SK-N-SH treated with all-trans-retinoic acid at 6 μM for 48 hours (cell line): ENCODE results near the gene FRMD5.

Source experiments
- ATAC-seq: fragments of 200-7000 bp; cut with Tn5 transposase; 3 replicates; pipeline ENCODE4 v1.9.1; 2020; ENCODE audit warnings: mild to moderate bottlenecking, moderate library complexity
- ARNTL ChIP-seq: fragments of 450-650 bp; formaldehyde crosslinking; IDR thresholded peaks from 2 replicates; pipeline ENCODE4 v1.5.0; 2020; ENCODE audit warnings: low read depth, mild to moderate bottlenecking, moderate library complexity, borderline replicate concordance
- BACH2 ChIP-seq: fragments of 250-450 bp; sonication (Bioruptor Pico); IDR thresholded peaks from 2 replicates; pipeline ENCODE4 v1.9.0; 2021; ENCODE audit warnings: mild to moderate bottlenecking, borderline replicate concordance
- CSDC2 ChIP-seq: fragments of 250-450 bp; sonication (Bioruptor Pico); IDR thresholded peaks from 2 replicates; pipeline ENCODE4 v1.5.0; 2020; ENCODE audit warnings: mild to moderate bottlenecking, moderate library complexity
- ESRRG ChIP-seq: fragments of 250-450 bp; sonication (Bioruptor Pico); IDR thresholded peaks from 2 replicates; pipeline ENCODE4 v1.6.1; 2021; ENCODE audit warnings: mild to moderate bottlenecking
- GLIS3 ChIP-seq: fragments of 250-450 bp; sonication (Bioruptor Pico); IDR thresholded peaks from 2 replicates; pipeline ENCODE4 v1.5.0; 2020; ENCODE audit warnings: mild to moderate bottlenecking, moderate library complexity
- ISL1 ChIP-seq: fragments of 250-450 bp; sonication (Bioruptor Pico); IDR thresholded peaks from 2 replicates; pipeline ENCODE4 v2.1.2; 2022; ENCODE audit warnings: mild to moderate bottlenecking, moderate library complexity
- OSR1 ChIP-seq: fragments of 250-450 bp; sonication (Bioruptor Pico); IDR thresholded peaks from 2 replicates; pipeline ENCODE4 v1.8.0; 2022; ENCODE audit warnings: moderate library complexity, mild to moderate bottlenecking, inconsistent platforms
- PPARA ChIP-seq: fragments of 250-450 bp; sonication (Bioruptor Pico); IDR thresholded peaks from 2 replicates; pipeline ENCODE4 v1.5.0; 2020; ENCODE audit warnings: mild to moderate bottlenecking, borderline replicate concordance
- RARB ChIP-seq: fragments of 250-450 bp; sonication (Bioruptor Pico); IDR thresholded peaks from 2 replicates; pipeline ENCODE4 v1.8.0; 2021; ENCODE audit warnings: mild to moderate bottlenecking, moderate library complexity
- SNAI2 ChIP-seq: fragments of 250-450 bp; sonication (Bioruptor Pico); IDR thresholded peaks from 2 replicates; pipeline ENCODE4 v1.5.0; 2020; ENCODE audit warnings: mild to moderate bottlenecking, moderate library complexity
- TCF4 ChIP-seq: fragments of 250-450 bp; sonication (Bioruptor Pico); IDR thresholded peaks from 2 replicates; pipeline ENCODE4 v1.8.0; 2021; ENCODE audit warnings: mild to moderate bottlenecking, moderate library complexity, borderline replicate concordance
- TOX ChIP-seq: fragments of 250-450 bp; sonication (Bioruptor Pico); IDR thresholded peaks from 2 replicates; pipeline ENCODE4 v1.8.0; 2021; ENCODE audit warnings: mild to moderate bottlenecking, moderate library complexity, borderline replicate concordance
- ZC3H10 ChIP-seq: fragments of 250-450 bp; sonication (Bioruptor Pico); IDR thresholded peaks from 2 replicates; pipeline ENCODE4 v1.5.1; 2021; ENCODE audit warnings: mild to moderate bottlenecking, moderate library complexity
- ZFP3 ChIP-seq: fragments of 250-450 bp; sonication (Bioruptor Pico); IDR thresholded peaks from 2 replicates; pipeline ENCODE4 v1.5.0; 2020; ENCODE audit warnings: mild to moderate bottlenecking, moderate library complexity
- ZNF565 ChIP-seq: fragments of 450-650 bp; formaldehyde crosslinking; conservative IDR thresholded peaks from 2 replicates; pipeline ENCODE4 v1.5.0; 2020; ENCODE audit warnings: low read depth, mild to moderate bottlenecking, moderate library complexity
- ZNF70 ChIP-seq: fragments of 450-650 bp; formaldehyde crosslinking; IDR thresholded peaks from 2 replicates; pipeline ENCODE4 v1.5.0; 2020; ENCODE audit warnings: mild to moderate bottlenecking, moderate library complexity
- ZNF8 ChIP-seq: fragments of 450-650 bp; formaldehyde crosslinking; IDR thresholded peaks from 2 replicates; pipeline ENCODE4 v1.5.0; 2020; ENCODE audit warnings: mild to moderate bottlenecking, moderate library complexity
- TF ChIP-seq, protein P1 (sequence below): fragments of 250-450 bp; sonication (Bioruptor Pico); IDR thresholded peaks from 2 replicates; pipeline ENCODE4 v1.5.1; 2021; ENCODE audit warnings: mild to moderate bottlenecking, moderate library complexity
- TF ChIP-seq, protein P2 (sequence below): fragments of 250-450 bp; sonication (Bioruptor Pico); IDR thresholded peaks from 2 replicates; pipeline ENCODE4 v1.8.0; 2021; ENCODE audit warnings: low read depth, mild to moderate bottlenecking, moderate library complexity, borderline replicate concordance
- TF ChIP-seq, protein P3 (sequence below): fragments of 250-450 bp; sonication (Bioruptor Pico); IDR thresholded peaks from 2 replicates; pipeline ENCODE4 v1.5.0; 2020; ENCODE audit warnings: mild to moderate bottlenecking, moderate library complexity
- TF ChIP-seq, protein P4 (sequence below): fragments of 250-450 bp; sonication (Bioruptor Pico); IDR thresholded peaks from 2 replicates; pipeline ENCODE4 v1.8.0; 2020; ENCODE audit warnings: mild to moderate bottlenecking, moderate library complexity, borderline replicate concordance

Gene FRMD5

DNA sequence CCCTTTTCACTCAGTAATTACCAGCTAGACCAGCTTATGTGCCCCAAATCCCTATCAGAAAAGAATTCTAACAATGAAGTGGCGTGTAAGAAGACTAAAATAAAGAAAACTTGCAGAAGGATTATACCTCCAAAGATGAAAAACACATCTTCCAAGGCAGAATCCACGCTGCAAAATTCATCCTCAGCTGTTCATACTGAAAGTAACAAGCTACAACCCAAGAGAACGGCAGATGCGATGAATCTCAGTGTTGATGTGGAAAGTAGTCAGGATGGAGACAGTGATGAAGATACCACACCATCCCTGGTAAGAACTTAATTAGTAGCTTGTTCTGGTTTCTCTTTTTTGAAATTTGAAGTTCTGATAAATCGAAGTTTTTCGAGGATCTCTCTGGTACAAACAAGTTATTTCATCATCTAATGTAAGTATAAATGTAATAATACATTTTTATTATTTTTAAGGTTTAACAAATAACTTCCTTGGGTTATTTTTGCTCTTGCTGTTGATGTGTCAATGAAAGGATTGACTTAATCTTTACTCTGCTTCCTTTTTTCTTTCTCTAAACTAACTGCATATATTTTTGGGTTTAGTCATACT is 366.9 kb downstream of the FRMD5 start:
- ATAC-seq: no peak
- TF ChIP-seq BACH2 (CRISPR knock-in tag) (no peak), ZNF8 (CRISPR knock-in tag) (no peak), ESRRG (no peak), RARB (CRISPR knock-in tag) (no peak), ZC3H10 (CRISPR knock-in tag) (no peak), PPARA (no peak), ISL1 (CRISPR knock-in tag) (no peak), ZNF70 (no peak), TOX (CRISPR knock-in tag) (no peak), ZNF565 (CRISPR knock-in tag) (no peak), CSDC2 (no peak), ARNTL (CRISPR knock-in tag) (no peak), OSR1 (CRISPR knock-in tag) (no peak), TCF4 (CRISPR knock-in tag) (no peak)
- TF ChIP-seq, protein P1, sequence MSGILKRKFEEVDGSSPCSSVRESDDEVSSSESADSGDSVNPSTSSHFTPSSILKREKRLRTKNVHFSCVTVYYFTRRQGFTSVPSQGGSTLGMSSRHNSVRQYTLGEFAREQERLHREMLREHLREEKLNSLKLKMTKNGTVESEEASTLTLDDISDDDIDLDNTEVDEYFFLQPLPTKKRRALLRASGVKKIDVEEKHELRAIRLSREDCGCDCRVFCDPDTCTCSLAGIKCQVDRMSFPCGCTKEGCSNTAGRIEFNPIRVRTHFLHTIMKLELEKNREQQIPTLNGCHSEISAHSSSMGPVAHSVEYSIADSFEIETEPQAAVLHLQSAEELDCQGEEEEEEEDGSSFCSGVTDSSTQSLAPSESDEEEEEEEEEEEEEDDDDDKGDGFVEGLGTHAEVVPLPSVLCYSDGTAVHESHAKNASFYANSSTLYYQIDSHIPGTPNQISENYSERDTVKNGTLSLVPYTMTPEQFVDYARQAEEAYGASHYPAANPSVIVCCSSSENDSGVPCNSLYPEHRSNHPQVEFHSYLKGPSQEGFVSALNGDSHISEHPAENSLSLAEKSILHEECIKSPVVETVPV (CRISPR knock-in tag): no peak
- TF ChIP-seq, protein P2, sequence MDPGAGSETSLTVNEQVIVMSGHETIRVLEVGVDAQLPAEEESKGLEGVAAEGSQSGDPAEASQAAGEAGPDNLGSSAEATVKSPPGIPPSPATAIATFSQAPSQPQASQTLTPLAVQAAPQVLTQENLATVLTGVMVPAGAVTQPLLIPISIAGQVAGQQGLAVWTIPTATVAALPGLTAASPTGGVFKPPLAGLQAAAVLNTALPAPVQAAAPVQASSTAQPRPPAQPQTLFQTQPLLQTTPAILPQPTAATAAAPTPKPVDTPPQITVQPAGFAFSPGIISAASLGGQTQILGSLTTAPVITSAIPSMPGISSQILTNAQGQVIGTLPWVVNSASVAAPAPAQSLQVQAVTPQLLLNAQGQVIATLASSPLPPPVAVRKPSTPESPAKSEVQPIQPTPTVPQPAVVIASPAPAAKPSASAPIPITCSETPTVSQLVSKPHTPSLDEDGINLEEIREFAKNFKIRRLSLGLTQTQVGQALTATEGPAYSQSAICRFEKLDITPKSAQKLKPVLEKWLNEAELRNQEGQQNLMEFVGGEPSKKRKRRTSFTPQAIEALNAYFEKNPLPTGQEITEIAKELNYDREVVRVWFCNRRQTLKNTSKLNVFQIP: no peak

DNA sequence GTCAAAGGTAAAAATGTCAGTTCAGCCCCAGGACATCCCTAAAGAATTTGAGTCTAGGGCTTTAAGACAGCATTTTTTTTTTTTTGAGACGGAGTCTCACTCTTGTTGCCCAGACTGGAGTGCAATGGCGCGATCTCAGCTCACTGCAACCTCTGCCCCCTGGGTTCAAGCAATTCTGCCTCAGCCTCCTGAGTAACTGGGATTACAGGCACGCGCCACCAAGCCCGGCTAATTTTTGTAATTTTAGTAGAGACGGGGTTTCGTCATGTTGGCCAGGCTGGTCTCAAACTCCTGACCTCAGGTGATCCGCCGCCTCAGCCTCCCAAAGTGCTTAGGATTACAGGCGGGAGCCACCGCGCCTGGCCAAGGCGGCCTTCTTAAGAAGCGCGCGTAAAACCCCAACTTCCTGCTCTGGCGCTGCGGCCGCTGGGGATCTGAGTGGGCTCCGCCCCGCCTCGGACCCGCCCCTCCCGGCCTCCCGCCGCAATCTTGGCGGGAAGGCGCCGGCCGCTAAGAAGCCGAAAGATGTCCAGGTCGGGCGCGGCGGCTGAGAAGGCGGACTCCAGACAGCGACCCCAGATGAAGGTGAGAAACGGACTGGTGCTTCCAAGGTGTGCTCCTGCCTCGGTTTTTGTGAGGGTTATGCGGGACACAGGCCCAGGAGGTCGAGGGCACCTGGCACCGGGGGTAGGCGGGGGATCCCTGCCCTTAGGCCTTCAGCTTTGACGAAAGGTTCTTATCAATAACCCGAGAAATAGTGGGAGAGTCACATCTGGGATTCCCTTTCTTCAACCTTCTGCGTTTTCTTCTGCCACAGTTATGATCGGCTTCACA is 368.3 kb downstream of the FRMD5 start, which contains the start of gene WDR76:
WDR76 (plus strand) TSS at position 495 of the 834 bp plus-strand sequence; CDS start at position 526, 31 bp downstream.
- peak; percentile 81 for ATAC-seq
- TF ChIP-seq, protein P3, sequence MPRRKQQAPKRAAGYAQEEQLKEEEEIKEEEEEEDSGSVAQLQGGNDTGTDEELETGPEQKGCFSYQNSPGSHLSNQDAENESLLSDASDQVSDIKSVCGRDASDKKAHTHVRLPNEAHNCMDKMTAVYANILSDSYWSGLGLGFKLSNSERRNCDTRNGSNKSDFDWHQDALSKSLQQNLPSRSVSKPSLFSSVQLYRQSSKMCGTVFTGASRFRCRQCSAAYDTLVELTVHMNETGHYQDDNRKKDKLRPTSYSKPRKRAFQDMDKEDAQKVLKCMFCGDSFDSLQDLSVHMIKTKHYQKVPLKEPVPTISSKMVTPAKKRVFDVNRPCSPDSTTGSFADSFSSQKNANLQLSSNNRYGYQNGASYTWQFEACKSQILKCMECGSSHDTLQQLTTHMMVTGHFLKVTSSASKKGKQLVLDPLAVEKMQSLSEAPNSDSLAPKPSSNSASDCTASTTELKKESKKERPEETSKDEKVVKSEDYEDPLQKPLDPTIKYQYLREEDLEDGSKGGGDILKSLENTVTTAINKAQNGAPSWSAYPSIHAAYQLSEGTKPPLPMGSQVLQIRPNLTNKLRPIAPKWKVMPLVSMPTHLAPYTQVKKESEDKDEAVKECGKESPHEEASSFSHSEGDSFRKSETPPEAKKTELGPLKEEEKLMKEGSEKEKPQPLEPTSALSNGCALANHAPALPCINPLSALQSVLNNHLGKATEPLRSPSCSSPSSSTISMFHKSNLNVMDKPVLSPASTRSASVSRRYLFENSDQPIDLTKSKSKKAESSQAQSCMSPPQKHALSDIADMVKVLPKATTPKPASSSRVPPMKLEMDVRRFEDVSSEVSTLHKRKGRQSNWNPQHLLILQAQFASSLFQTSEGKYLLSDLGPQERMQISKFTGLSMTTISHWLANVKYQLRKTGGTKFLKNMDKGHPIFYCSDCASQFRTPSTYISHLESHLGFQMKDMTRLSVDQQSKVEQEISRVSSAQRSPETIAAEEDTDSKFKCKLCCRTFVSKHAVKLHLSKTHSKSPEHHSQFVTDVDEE (CRISPR knock-in tag): no peak
- no peak for TF ChIP-seq GLIS3 (CRISPR knock-in tag)
- TF ChIP-seq ZNF565 (CRISPR knock-in tag): no peak
- TF ChIP-seq, protein P1 (CRISPR knock-in tag): no peak
- TF ChIP-seq TCF4 (CRISPR knock-in tag): no peak
- TF ChIP-seq ISL1 (CRISPR knock-in tag): no peak
- no peak for TF ChIP-seq BACH2 (CRISPR knock-in tag)
- no peak for TF ChIP-seq RARB (CRISPR knock-in tag)
- TF ChIP-seq ZFP3 (CRISPR knock-in tag): no peak
- no peak for TF ChIP-seq ESRRG
- TF ChIP-seq TOX (CRISPR knock-in tag): no peak
- no peak for TF ChIP-seq SNAI2 (CRISPR knock-in tag)
- TF ChIP-seq ZNF70: no peak
- TF ChIP-seq PPARA: no peak
- TF ChIP-seq, protein P4, sequence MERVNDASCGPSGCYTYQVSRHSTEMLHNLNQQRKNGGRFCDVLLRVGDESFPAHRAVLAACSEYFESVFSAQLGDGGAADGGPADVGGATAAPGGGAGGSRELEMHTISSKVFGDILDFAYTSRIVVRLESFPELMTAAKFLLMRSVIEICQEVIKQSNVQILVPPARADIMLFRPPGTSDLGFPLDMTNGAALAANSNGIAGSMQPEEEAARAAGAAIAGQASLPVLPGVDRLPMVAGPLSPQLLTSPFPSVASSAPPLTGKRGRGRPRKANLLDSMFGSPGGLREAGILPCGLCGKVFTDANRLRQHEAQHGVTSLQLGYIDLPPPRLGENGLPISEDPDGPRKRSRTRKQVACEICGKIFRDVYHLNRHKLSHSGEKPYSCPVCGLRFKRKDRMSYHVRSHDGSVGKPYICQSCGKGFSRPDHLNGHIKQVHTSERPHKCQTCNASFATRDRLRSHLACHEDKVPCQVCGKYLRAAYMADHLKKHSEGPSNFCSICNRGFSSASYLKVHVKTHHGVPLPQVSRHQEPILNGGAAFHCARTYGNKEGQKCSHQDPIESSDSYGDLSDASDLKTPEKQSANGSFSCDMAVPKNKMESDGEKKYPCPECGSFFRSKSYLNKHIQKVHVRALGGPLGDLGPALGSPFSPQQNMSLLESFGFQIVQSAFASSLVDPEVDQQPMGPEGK (CRISPR knock-in tag): no peak
- TF ChIP-seq, protein P2: no peak
